GM21367 (cell line): ENCODE measurements around the gene MICAL3.

ENCODE experiments used
- ATAC-seq: cut with Tn5 transposase; IDR thresholded peaks from one replicate; pipeline ENCODE4 v1.9.1; 2021; ENCODE audit not compliant: unreplicated experiment

Gene MICAL3

GRCh38 chr22:17874231-17874905 is 150.0 kb downstream of the MICAL3 start:
- no peak for ATAC-seq

GRCh38 chr22:17873804-17874203 is 150.6 kb downstream of the MICAL3 start:
- no peak for ATAC-seq

DNA sequence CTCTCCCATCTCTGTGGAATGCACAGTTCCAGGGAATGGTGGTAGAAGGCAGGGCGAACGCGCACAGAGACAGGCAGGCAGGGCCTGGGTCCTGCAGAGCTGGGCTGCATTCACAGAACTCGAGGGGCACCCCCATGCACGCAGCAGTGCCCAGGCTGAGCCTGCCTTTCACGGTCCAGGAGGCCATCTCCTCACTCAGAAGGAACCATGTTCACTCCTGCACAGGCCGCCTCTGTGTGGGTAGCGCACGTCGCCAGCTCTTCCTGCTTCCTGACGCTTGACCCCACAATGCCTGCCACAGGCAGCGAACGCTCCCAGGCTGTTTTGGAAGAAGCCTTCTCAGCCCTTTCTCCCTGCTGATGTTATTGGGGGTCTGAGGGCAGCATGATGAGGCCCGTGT is 151.2 kb downstream of the MICAL3 start:
- no peak for ATAC-seq

GRCh38 chr22:17872471-17872870 is 151.9 kb downstream of the MICAL3 start:
- no peak for ATAC-seq

DNA sequence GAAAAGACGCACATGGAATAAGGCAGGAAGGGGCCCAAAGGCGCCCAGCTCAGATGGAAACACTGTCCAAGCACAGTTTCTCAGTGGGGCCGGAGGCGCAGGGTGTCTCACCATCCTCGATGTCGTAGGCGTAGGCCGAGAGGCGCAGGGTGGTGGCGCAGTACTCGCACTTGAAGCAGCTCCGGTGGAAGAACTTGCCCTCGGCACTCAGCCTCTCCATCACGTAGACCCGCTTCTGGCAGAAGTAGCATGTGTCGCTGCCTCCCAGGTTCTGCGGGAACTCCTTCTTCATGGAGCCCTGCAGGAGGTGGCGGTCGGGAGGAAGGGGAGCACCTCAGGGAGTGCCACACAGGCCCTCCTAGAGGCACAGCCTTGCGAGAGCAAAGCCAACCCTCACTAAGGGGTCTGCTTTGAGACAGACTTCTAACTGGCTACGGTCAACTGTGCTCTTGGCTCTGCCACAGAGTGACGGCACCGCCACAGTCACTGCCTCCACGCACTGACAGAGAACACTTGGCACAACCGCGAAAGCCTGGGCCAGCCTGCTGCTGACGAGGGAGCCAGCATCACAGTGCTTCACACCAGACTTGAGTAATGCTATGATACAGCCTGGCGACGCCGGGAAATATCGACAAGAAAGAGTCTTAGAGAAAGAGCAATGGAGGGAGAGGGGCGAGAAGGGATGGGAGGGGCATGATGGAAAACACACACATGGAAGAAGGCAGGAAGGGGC is 152.5 kb downstream of the MICAL3 start:
- no peak for ATAC-seq

DNA sequence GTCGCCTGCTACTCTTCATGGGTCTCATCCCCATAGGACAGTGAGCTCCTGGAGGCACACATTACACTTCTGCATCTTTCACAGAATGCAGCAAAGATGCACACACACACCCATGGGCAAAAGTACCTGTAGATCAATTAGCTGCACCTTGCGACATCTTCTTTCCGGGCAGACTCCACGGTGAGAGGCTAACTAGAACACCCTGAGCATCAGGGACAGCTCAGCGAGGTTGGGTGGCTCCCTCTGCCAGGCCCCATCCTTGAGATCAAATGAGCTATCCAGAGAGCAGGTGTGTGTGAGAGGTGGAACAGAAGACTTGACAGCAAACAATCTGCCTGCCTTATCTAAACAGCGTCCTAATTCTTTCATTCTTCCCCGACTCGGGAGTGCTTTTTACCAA is 154.0 kb downstream of the MICAL3 start:
- ATAC-seq = no peak

GRCh38 chr22:17869285-17870096 is 154.9 kb downstream of the MICAL3 start:
- ATAC-seq = no peak

- ATAC-seq = no peak
Measured at GRCh38 chr22:17868771-17869170, 155.6 kb downstream of the MICAL3 start.

DNA sequence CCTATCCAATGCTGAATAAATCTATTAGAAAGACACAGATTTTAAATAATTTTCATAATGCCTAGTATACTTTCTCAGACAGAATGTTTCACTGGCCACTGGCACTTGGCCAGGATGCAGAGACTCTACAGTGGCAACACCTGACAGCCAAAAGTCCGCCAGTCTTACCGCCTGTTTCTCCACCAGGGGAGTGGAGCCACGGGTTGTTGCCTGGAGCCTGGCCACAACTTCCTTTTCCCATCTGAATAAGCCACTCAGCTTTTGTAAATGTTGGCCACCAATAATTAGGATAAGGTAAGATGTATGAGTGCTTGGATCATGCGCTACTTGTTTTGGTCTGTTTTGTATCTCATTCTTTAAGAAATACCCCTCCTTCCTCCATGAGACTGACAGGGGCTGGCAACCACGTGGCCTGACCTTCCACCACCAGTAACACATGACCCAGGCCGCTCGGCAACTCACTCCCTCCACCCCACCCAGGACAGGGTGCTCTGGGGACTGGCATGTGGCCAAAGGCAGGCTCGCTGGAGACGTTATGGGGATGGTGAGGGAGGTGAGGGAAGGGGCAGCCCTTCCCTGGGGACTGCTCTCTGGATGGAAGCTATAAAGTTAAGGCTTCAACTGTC is 157.1 kb downstream of the MICAL3 start:
- ATAC-seq = no peak

DNA sequence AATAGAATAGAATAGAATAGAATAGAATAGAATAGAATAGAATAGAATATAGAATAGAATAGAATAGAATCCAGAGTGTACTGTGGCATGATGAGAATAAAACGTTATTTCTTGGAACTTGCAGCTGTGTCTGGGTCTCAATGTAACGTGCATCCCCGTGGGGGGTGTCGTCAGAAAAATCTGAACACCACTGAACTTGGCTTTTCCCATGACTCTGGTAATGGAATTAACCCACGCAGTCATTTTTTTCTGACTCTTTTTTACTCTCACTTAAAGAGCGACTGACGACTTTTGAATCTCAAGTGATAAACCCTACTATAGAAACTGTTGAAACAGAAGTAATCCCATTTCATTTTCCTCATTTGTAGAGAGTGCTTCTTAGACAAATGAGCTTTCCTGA is 157.7 kb downstream of the MICAL3 start:
- no peak for ATAC-seq

- no peak for ATAC-seq
Measured at GRCh38 chr22:17866127-17866526, 158.2 kb downstream of the MICAL3 start.

DNA sequence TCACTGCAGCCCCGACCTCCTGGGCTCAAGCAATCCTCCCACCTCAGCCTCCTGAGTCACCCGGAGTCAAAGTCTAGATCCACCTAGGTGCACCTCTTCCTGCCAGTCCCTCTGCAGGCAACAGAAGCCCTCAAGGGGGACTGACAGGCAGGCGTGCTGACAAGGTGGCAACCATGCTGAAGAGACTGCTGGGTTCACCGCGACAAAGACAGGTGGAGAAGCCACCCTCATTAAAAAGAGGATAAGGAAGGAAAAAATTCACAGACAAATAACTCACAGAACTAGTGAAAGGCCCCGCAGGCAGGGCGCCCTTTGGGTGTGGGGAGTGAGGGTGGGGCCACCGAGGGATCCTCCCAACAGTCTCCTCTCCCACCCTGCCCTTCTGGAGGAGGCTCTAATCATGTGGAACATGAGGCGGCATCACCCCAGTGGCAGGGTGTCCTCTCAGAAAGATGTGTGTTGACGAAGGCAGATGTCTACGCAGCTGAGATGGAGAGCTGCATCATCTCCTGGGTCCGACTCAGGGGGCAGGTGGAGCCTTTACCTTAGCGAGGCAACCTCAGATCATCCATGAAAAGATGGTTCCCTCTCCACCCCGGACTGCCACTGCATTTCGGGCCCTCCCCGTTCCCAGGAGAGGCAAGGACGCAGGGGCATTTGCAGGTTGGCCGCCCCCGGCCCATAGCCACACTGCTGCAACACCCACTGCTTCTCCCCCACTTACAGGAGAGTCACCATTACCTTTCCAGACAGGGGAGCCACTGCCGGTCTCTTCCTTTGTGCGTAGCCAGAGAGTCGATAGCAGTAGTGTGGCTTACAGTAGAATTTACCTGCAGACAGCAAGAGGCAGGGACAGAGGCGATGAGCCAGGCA is 158.9 kb downstream of the MICAL3 start:
- no peak for ATAC-seq

GRCh38 chr22:17864398-17865182 is 159.8 kb downstream of the MICAL3 start:
- ATAC-seq = no peak

DNA sequence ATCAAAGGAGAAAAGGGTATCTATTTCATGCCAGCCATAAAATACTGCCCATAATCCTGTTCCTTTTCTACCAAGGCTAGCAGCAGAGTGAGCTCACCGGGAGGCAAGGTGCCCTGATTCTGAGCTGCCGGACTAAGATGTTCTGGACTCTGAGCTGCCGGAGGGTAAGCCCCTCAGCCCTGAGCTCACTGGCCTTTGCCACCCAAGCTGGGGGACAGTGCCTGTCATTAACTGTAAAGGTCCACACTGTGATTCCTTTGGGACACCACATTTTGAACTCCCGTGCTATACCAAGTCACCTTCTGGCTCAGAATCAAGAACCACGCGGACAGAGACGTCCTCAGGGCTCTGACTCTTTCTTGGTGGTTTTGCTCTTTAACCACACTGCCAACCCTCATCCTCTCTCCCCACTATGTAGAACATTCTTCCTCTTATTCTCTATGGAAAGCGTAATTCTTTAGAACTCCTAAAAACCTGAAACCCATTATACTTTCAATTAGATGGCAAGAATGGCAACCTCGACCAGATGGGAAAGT is 161.6 kb downstream of the MICAL3 start:
- ATAC-seq = no peak

DNA sequence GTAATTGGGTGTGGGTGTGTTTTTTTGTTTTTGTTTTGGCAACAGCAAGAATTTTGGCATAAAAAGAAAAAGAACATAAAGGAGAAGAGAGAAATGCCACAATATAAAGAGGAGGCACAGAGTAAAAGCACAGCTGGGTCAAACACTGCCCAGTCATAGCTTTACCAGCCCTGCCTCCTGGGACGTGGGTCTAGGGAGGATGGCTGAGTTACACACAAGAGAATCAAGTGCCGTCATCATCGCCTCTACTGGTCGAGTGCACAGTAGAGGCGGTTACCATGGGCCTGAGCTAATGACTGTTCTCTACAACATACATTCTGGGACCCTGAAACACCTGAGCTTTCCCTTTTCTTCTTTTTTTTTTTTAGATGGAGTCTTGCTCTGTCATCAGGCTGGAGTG is 162.5 kb downstream of the MICAL3 start:
- no peak for ATAC-seq

DNA sequence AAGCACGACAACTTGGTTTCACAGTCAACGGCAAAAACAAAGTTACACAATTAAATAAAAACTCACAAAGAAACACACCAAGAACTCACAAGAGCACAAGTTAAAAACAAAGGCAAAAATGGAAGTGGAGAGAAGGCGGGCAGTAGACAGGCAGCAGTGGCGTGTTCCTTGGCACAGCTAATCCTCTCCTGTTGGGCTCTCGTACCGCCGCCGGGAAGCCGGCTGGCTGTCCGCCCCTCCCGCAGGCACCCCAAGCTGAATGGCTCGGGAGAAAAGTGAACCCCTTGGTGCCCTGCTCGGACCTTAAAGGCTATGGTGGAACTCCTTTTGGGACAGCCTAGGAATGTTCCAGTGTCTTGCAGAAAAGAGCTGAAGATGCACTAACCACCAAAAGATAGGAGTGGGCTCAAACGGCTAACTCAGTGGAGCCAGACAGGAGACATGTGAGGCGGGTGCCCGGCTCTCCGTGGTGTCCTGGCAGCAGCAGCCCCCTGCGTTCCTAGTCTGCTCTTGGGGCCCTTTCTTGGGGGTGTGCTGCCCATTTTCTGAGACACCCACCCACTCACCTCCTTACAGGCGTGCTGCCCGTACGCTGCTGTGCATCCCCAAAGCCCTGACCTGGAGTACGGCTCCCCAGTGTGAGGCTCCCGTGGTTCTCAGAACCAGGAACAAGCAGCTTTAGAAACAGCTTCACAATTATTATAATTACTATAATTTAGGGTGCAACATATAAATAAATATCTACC is 164.0 kb downstream of the MICAL3 start:
- ATAC-seq = no peak

DNA sequence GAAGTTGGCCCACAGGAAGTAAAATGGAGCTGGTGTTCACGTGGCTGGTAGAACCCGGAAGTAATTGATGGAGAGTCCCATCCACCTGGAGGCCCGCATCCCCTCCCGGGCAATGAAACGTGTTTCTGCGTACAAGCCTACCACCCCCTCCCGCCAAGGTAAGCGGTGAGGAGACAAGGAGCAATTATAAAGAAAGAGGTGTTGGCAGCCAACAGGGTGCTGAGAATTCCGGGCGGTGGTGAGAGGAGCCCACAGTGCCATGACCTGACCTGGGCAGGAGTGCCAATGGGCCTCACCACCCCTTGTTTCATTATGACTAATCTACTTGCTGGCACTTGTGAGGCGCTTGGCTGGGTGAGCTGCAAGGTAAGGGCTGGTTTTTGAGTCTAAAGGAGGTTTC is 166.3 kb downstream of the MICAL3 start:
- no peak for ATAC-seq

GRCh38 chr22:17855572-17856290 is 168.6 kb downstream of the MICAL3 start:
- ATAC-seq = no peak
